GM12873 (cell line): ENCODE data around the gene RPS27L.

Experiments
- TF ChIP-seq, protein P1 (sequence below): IDR thresholded peaks from 2 replicates; pipeline ENCODE4 v1.5.1; 2012; ENCODE audit warnings: low read depth, mild to moderate bottlenecking, moderate library complexity, low read length, control low read depth; ENCODE audit not compliant: insufficient read depth; ENCODE audit errors: missing control alignments

RPS27L gene

GRCh38 chr15:63185206-63185605, 27.9 kb upstream of the RPS27L start:
- TF ChIP-seq, protein P1, sequence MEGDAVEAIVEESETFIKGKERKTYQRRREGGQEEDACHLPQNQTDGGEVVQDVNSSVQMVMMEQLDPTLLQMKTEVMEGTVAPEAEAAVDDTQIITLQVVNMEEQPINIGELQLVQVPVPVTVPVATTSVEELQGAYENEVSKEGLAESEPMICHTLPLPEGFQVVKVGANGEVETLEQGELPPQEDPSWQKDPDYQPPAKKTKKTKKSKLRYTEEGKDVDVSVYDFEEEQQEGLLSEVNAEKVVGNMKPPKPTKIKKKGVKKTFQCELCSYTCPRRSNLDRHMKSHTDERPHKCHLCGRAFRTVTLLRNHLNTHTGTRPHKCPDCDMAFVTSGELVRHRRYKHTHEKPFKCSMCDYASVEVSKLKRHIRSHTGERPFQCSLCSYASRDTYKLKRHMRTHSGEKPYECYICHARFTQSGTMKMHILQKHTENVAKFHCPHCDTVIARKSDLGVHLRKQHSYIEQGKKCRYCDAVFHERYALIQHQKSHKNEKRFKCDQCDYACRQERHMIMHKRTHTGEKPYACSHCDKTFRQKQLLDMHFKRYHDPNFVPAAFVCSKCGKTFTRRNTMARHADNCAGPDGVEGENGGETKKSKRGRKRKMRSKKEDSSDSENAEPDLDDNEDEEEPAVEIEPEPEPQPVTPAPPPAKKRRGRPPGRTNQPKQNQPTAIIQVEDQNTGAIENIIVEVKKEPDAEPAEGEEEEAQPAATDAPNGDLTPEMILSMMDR: no peak

GRCh38 chr15:63181648-63182047, 24.4 kb upstream of the RPS27L start:
- TF ChIP-seq, protein P1: no peak

- TF ChIP-seq, protein P1: no peak
Measured at GRCh38 chr15:63180746-63181145, 23.5 kb upstream of the RPS27L start.

- TF ChIP-seq, protein P1: no peak
Measured at GRCh38 chr15:63178034-63178433, 20.8 kb upstream of the RPS27L start.

GRCh38 chr15:63176302-63176701, 19.0 kb upstream of the RPS27L start:
- TF ChIP-seq, protein P1: no peak

- TF ChIP-seq, protein P1: no peak
Measured at GRCh38 chr15:63172851-63173451, 15.7 kb upstream of the RPS27L start.

GRCh38 chr15:63172376-63172775, 15.1 kb upstream of the RPS27L start:
- TF ChIP-seq, protein P1: no peak
